SU-DHL-6 (cell line): Measurements from ENCODE around the gene RANBP17.

ENCODE experiments used
- H2AFZ ChIP-seq: fragments of 200-600 bp; sonication (generic); 2 replicates; pipeline ENCODE4 v1.6.1; 2014; ENCODE audit warnings: low read depth, mild to moderate bottlenecking, moderate library complexity, mixed read lengths, antibody characterized with exemption, low read length; ENCODE audit not compliant: severe bottlenecking
- H3F3A ChIP-seq: fragments of 200-600 bp; shearing (Covaris generic); 2 replicates; pipeline ENCODE4 v1.6.0; 2016; ENCODE audit warnings: antibody characterized with exemption, mild to moderate bottlenecking; ENCODE audit not compliant: insufficient read depth
- H3K27ac ChIP-seq: fragments of 200-600 bp; sonication (generic); 2 replicates; pipeline ENCODE4 v1.5.1; 2016; ENCODE audit warnings: low read depth, mild to moderate bottlenecking, low read length, moderate library complexity, mixed read lengths
- H3K27me3 ChIP-seq: fragments of 200-600 bp; sonication (generic), shearing (Covaris generic); 2 replicates; pipeline ENCODE4 v1.6.0; 2014; ENCODE audit warnings: mild to moderate bottlenecking, low read length
- H3K36me3 ChIP-seq: fragments of 200-600 bp; sonication (generic); 2 replicates; pipeline ENCODE4 v1.6.1; 2014; ENCODE audit warnings: mild to moderate bottlenecking, low read length, mixed read lengths
- H3K4me2 ChIP-seq: fragments of 300-600, 200-600 bp; shearing (Covaris generic), sonication (generic); 2 replicates; pipeline ENCODE4 v1.6.0; 2014; ENCODE audit warnings: low read length, low read depth, mild to moderate bottlenecking; ENCODE audit not compliant: poor library complexity, severe bottlenecking
- H3K4me3 ChIP-seq: fragments of 200-600 bp; sonication (generic); 2 replicates; pipeline ENCODE4 v1.5.1; 2014; ENCODE audit warnings: antibody characterized with exemption, low read length, mild to moderate bottlenecking, mixed read lengths; ENCODE audit not compliant: insufficient read depth, poor library complexity, severe bottlenecking
- H3K79me2 ChIP-seq: fragments of 200-600 bp; sonication (generic); 2 replicates; pipeline ENCODE4 v1.6.1; 2014; ENCODE audit warnings: mild to moderate bottlenecking, low read length, moderate library complexity; ENCODE audit not compliant: insufficient read depth
- H3K9ac ChIP-seq: fragments of 200-600 bp; sonication (generic); 2 replicates; pipeline ENCODE4 v1.7.0; 2014; ENCODE audit warnings: mild to moderate bottlenecking, low read length
- H3K9me2 ChIP-seq: fragments of 200-600 bp; sonication (generic); replicated peaks from 2 replicates; pipeline ENCODE4 v1.6.1; 2014; ENCODE audit warnings: low read length; ENCODE audit not compliant: insufficient read depth
- H3K9me3 ChIP-seq: fragments of 200-600 bp; sonication (generic); 2 replicates; pipeline ENCODE4 v1.6.1; 2014; ENCODE audit warnings: low read length, mixed read lengths; ENCODE audit not compliant: insufficient read depth
- H4K20me1 ChIP-seq: fragments of 200-600 bp; sonication (generic); 2 replicates; pipeline ENCODE4 v1.6.1; 2014; ENCODE audit warnings: low read depth, mild to moderate bottlenecking, antibody characterized with exemption, low read length, moderate library complexity, mixed read lengths
- CTCF ChIP-seq: fragments of 200-600 bp; sonication (generic); IDR thresholded peaks from one replicate; pipeline ENCODE4 v1.5.1; 2017; ENCODE audit warnings: antibody characterized with exemption, mild to moderate bottlenecking, low read length, moderate library complexity; ENCODE audit not compliant: insufficient read depth, poor library complexity, severe bottlenecking
- EZH2phosphoT487 ChIP-seq: fragments of 200-600 bp; sonication (generic), shearing (Covaris generic); conservative IDR thresholded peaks from 2 replicates; pipeline ENCODE4 v1.6.1; 2018; ENCODE audit warnings: mild to moderate bottlenecking, antibody characterized with exemption, low read length, moderate library complexity, mixed read lengths

The RANBP17 gene

GRCh38 chr5:170882345-170882744 lies 20.5 kb downstream of the RANBP17 start:
- TF ChIP-seq CTCF = no peak
- TF ChIP-seq EZH2phosphoT487 = no peak
- H3K27me3 ChIP-seq = no peaks in the 10 kb centered on the region
- no peaks in the 10 kb centered on the region for H3F3A ChIP-seq
- H3K36me3 ChIP-seq = no peaks in the 10 kb centered on the region
- no peak overlapping the region for H2AFZ ChIP-seq
- no peak overlapping the region for H3K9ac ChIP-seq
- no peak overlapping the region for H3K4me3 ChIP-seq
- no peak overlapping the region for H3K27ac ChIP-seq
- H3K4me2 ChIP-seq = no peak overlapping the region
- no peaks in the 10 kb centered on the region for H3K79me2 ChIP-seq
- H4K20me1 ChIP-seq = no peaks in the 10 kb centered on the region
- no peaks in the 10 kb centered on the region for H3K9me3 ChIP-seq
- no peaks in the 10 kb centered on the region for H3K9me2 ChIP-seq

GRCh38 chr5:170885256-170885655 lies 23.4 kb downstream of the RANBP17 start:
- Histone ChIP-seq H3K27ac (no peak overlapping the region), H3K36me3 (no peaks in the 10 kb centered on the region), H2AFZ (no peak overlapping the region), H3K9me2 (no peaks in the 10 kb centered on the region), H3K4me2 (no peak overlapping the region), H3K9me3 (no peaks in the 10 kb centered on the region), H3K4me3 (no peak overlapping the region), H3F3A (no peaks in the 10 kb centered on the region), H4K20me1 (no peaks in the 10 kb centered on the region), H3K27me3 (no peaks in the 10 kb centered on the region), H3K79me2 (no peaks in the 10 kb centered on the region), H3K9ac (no peak overlapping the region)
- TF ChIP-seq EZH2phosphoT487 = no peak
- TF ChIP-seq CTCF = no peak

GRCh38 chr5:170885809-170886208 lies 24.0 kb downstream of the RANBP17 start:
- H3F3A ChIP-seq = no peaks in the 10 kb centered on the region
- H3K36me3 ChIP-seq = no peaks in the 10 kb centered on the region
- no peak overlapping the region for H3K4me2 ChIP-seq
- TF ChIP-seq EZH2phosphoT487 (no peak), CTCF (no peak)
- H3K27ac ChIP-seq = no peak overlapping the region
- H3K9me2 ChIP-seq = no peaks in the 10 kb centered on the region
- no peaks in the 10 kb centered on the region for H3K79me2 ChIP-seq
- H3K9ac ChIP-seq = no peak overlapping the region
- H4K20me1 ChIP-seq = no peaks in the 10 kb centered on the region
- no peaks in the 10 kb centered on the region for H3K27me3 ChIP-seq
- H3K4me3 ChIP-seq = no peak overlapping the region
- no peak overlapping the region for H2AFZ ChIP-seq
- H3K9me3 ChIP-seq = no peaks in the 10 kb centered on the region
